GM11168 (cell line): ENCODE data around the gene CCDC144A.
"Not testable (repeated sequence)": the region's sequence is repeated elsewhere in the genome, so short reads cannot be mapped to it uniquely, and the experiment has no call there.

ENCODE experiments used
- in situ Hi-C: fragments of 300-500 bp; cut with MboI; formaldehyde crosslinking; loops from one replicate; pipeline ENCODE4 v1.12.0; 2022; ENCODE audit warnings: low sequenced_read_pairs; ENCODE audit not compliant: unreplicated experiment

The CCDC144A gene, protein sequence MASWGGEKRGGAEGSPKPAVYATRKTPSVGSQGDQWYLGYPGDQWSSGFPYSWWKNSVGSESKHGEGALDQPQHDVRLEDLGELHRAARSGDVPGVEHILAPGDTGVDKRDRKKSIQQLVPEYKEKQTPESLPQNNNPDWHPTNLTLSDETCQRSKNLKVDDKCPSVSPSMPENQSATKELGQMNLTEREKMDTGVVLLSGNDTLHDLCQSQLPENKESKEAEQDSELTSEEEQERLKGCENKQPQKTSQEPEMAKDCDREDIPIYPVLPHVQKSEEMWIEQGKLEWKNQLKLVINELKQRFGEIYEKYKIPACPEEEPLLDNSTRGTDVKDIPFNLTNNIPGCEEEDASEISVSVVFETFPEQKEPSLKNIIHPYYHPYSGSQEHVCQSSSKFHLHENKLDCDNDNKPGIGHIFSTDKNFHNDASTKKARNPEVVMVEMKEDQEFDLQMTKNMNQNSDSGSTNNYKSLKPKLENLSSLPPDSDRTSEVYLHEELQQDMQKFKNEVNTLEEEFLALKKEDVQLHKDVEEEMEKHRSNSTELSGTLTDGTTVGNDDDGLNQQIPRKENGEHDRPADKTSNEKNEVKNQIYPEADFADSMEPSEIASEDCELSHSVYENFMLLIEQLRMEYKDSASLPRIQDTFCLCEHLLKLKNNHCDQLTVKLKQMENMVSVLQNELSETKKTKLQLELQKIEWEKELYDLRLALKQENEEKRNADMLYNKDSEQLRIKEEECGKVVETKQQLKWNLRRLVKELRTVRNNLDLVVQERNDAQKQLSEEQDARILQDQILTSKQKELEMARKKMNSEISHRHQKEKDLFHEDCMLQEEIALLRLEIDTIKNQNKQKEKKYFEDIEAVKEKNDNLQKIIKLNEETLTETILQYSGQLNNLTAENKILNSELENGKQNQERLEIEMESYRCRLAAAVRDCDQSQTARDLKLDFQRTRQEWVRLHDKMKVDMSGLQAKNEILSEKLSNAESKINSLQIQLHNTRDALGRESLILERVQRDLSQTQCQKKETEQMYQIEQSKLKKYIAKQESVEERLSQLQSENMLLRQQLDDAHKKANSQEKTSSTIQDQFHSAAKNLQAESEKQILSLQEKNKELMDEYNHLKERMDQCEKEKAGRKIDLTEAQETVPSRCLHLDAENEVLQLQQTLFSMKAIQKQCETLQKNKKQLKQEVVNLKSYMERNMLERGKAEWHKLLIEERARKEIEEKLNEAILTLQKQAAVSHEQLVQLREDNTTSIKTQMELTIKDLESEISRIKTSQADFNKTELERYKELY (N-terminal part only)

GRCh38 chr17:16689731-16690281 lies at the start of gene CCDC144A:
TSS of gene CCDC144A (plus strand) at chr17:16690241. CDS start at chr17:16690401, 160 bp downstream.
- in situ Hi-C loops, result not testable (repeated sequence)

GRCh38 chr17:16649585-16649984 lies 40.5 kb upstream of the CCDC144A start:
- in situ Hi-C loops, result no loop called here

DNA sequence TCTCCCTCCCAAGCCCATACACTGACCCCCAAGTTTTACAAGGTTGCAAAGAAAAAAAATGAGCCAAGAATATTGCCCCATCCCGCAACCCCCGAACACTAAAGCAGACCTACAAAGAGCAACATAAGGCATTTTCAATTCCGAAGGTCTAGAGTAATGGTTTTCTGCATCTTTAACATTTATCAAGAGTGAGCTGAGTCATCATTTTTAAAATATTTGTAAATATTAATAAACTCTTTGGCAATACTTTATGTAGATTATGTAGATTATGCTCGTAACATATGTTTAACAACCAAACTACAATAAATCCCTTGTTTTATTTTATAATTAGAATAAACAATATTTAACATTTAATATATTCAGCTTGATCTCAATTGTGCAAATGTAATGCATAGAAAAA lies 37.8 kb upstream of the CCDC144A start:
- in situ Hi-C loops, result no loop called here

DNA sequence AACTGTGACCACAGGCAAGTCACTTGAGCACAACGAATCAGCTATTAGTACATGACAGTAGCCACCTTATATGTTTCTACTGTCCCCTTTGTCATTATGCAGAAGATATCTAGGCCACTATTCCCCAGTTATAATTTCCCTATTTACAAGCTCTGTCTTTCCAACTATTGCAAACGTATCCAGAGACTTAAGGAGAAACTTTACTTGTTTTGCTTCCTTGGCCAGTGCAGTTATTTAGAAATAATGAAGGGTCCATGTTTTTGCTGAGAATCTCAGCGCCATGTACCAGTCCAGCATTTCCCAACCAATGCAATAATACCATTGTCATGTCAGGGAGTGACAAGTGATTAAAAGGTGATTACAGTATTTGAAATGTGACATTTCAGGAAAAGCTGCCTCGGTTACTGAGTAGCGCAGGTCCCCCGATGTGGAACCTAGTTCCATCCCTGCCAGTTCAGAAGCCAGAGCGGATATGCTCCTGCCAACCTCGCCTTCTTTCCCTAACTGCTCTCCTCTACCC lies 37.1 kb upstream of the CCDC144A start:
- in situ Hi-C loops, result no loop called here

DNA sequence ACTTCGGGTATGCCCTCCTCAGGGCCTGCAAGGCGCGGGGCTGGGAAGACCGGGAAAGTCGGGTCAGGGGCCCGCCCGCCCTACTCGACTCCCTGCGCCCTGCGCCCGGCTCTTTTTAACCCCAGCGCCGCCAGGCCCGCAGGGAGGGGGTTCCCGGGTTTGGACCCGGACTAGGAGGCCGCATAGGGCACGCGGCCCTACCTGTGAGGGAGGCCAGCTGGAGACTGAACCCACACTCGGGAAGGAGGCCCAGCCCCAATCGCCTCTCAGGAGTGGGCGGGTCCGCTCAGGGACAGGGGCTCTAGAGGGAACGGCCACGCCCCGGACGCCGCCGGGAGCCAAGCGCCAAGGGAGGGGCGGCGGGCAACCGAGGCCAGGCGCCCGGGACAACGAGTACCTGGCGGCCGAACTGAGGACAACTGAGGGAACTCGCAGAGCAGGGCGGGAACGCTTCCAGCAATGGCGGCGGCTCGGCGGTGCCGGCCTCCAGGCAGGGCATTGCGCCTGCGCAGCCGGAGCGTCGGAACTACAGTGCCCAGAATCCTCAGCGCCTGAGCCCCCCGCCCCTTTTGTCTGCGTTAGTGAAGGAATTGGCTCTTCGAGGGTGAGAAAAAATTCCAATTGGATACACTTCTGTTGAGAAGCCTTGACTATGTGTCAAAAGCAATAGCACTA lies 36.5 kb upstream of the CCDC144A start, which contains the start of gene ZNF624:
Gene ZNF624 (minus strand): TSS at position 484 of the 675 bp plus-strand sequence.
- in situ Hi-C loops, result no loop called here

- in situ Hi-C loops, result no loop called here
These were observed 28.8 kb upstream of the CCDC144A start for GRCh38 chr17:16661217-16661616.

DNA sequence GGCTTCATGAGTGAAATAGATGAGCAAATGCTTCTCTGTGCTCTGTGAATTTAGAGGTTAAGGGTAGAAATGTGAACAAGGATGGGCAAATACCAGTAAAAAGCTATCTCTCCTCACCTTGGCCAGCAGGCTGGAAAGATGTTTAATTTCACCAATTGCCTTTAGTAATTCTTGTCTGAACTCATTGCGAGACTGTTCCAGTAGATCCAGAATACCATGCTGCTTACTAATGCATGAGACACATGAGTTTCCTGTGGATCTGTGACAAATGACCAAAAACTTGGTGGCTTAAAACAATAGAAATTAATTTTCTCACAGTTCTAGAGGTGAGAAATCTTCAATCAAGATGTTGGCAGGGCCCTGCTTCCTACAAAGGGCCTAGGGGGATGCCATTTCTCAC lies 27.1 kb upstream of the CCDC144A start:
- in situ Hi-C loops, result no loop called here

- in situ Hi-C loops, result not testable (repeated sequence)
These were observed 23.5 kb upstream of the CCDC144A start for GRCh38 chr17:16666553-16666906.

GRCh38 chr17:16666907-16667636 lies 23.0 kb upstream of the CCDC144A start:
- in situ Hi-C loops, result not testable (repeated sequence)

GRCh38 chr17:16676676-16677268 lies 13.3 kb upstream of the CCDC144A start:
- in situ Hi-C loops, result no loop called here

- in situ Hi-C loops, result not testable (repeated sequence)
These were observed 6.5 kb upstream of the CCDC144A start for GRCh38 chr17:16683290-16684138.

- in situ Hi-C loops, result not testable (repeated sequence)
These were observed 4.0 kb upstream of the CCDC144A start for GRCh38 chr17:16686019-16686418.

GRCh38 chr17:16687151-16687550 lies 2.9 kb upstream of the CCDC144A start:
- in situ Hi-C loops, result not testable (repeated sequence)

- in situ Hi-C loops, result not testable (repeated sequence)
These were observed 406 bp downstream of the CCDC144A start for GRCh38 chr17:16690447-16690846.

- in situ Hi-C loops, result not testable (repeated sequence)
These were observed 7.6 kb downstream of the CCDC144A start for GRCh38 chr17:16697603-16698002.

- in situ Hi-C loops, result not testable (repeated sequence)
These were observed 55.6 kb downstream of the CCDC144A start for GRCh38 chr17:16745492-16746203.

DNA sequence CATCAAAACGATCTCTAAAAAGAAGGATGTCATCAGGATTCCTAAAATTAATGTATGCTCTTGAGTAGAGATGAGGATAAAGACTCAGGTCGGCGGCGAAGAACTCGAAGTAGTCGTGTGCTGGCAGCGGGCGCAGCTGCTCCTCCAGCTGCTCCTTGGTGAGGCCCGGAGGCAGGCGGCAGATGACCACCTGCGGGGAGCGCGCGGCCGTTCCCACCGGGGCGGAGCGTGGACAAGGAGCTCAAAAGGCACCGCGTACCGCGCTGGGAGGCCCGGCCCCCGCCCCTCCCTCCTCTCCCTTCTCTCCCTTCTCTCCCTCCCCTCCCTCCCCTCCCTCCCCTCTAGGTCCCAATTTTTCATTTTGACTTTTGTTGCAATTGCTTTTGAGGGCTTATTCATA lies 56.5 kb downstream of the CCDC144A start:
- in situ Hi-C loops, result not testable (repeated sequence)
